Urothelium cell line (cell line): ENCODE results near the gene VPS54.

Experiments used
- DNase-seq: peaks from one replicate; pipeline ENCODE4 v3.0.0; 2011; ENCODE audit warnings: low spot score, mixed read lengths
- FAIRE-seq: peaks from 2 replicates; lab custom pipeline; 2011; peaks lifted over from hg19 to GRCh38; lab: Jason Lieb, UNC

The VPS54 gene

GRCh38 chr2:64019083-64019974, at the start of gene VPS54:
Gene VPS54, minus strand, starts transcription at chr2:64019428. Its CDS starts 35,429 bp downstream, at chr2:63983999.
- DNase-seq (peak; percentile 83), FAIRE-seq (no peak)

GRCh38 chr2:64067326-64067725, 48.1 kb upstream of the VPS54 start:
- no peak for FAIRE-seq
- DNase-seq, result no peak

- DNase-seq, result no peak
- FAIRE-seq, result no peak
Observed at GRCh38 chr2:64065516-64065915, 46.3 kb upstream of the VPS54 start.

- FAIRE-seq (no peak), DNase-seq (peak; percentile 16)
Observed at GRCh38 chr2:64063924-64064331, 44.7 kb upstream of the VPS54 start.

GRCh38 chr2:64063454-64063853, 44.2 kb upstream of the VPS54 start:
- FAIRE-seq (no peak), DNase-seq (no peak)

- DNase-seq, result peak; percentile 31
- FAIRE-seq, result no peak
Observed at GRCh38 chr2:64062840-64063239, 43.6 kb upstream of the VPS54 start.

- no peak for FAIRE-seq
- DNase-seq, result no peak
Observed at GRCh38 chr2:64059270-64059669, 40.0 kb upstream of the VPS54 start.

GRCh38 chr2:64056021-64056420, 36.8 kb upstream of the VPS54 start:
- FAIRE-seq (no peak), DNase-seq (no peak)

- FAIRE-seq (no peak), DNase-seq (no peak)
Observed at GRCh38 chr2:64054161-64054915, 35.1 kb upstream of the VPS54 start.

GRCh38 chr2:64052463-64053241, 33.4 kb upstream of the VPS54 start:
- FAIRE-seq (no peak), DNase-seq (peak; percentile 23)

- FAIRE-seq (peak; percentile 62), DNase-seq (peak; percentile 75)
Observed at GRCh38 chr2:64049633-64050220, 30.5 kb upstream of the VPS54 start.

- no peak for FAIRE-seq
- DNase-seq, result no peak
Observed at GRCh38 chr2:64045938-64046337, 26.7 kb upstream of the VPS54 start.

GRCh38 chr2:64040161-64040560, 20.9 kb upstream of the VPS54 start:
- FAIRE-seq (no peak), DNase-seq (no peak)

- DNase-seq (peak; percentile 26), FAIRE-seq (no peak)
Observed at GRCh38 chr2:64036034-64036705, 16.9 kb upstream of the VPS54 start.

- DNase-seq, result no peak
- no peak for FAIRE-seq
Observed at GRCh38 chr2:64035072-64035942, 16.1 kb upstream of the VPS54 start.

- no peak for DNase-seq
- FAIRE-seq, result no peak
Observed at GRCh38 chr2:64029116-64029665, 10.0 kb upstream of the VPS54 start.

- DNase-seq, result no peak
- FAIRE-seq, result no peak
Observed at GRCh38 chr2:64025741-64026140, 6.5 kb upstream of the VPS54 start.

GRCh38 chr2:64024259-64024949, 5.2 kb upstream of the VPS54 start:
- DNase-seq, result no peak
- no peak for FAIRE-seq
